Fibroblast of pulmonary artery (primary cell): Measurements from ENCODE around the gene NUP214.

Experiments
- DNase-seq: peaks from one replicate; pipeline ENCODE4 v3.0.0-alpha.2; 2010; ENCODE audit warnings: low read depth
- H3K4me3 ChIP-seq: replicated peaks from 2 replicates; pipeline ENCODE4 v1.5.1; 2011; ENCODE audit warnings: low read depth, mild to moderate bottlenecking, control low read depth, low read length, moderate library complexity
- TF ChIP-seq, protein P1 (sequence below): IDR thresholded peaks from 2 replicates; pipeline ENCODE4 v1.5.1; 2011; ENCODE audit warnings: mild to moderate bottlenecking, control low read depth, low read length, inconsistent platforms; ENCODE audit errors: missing control alignments

Gene NUP214

DNA sequence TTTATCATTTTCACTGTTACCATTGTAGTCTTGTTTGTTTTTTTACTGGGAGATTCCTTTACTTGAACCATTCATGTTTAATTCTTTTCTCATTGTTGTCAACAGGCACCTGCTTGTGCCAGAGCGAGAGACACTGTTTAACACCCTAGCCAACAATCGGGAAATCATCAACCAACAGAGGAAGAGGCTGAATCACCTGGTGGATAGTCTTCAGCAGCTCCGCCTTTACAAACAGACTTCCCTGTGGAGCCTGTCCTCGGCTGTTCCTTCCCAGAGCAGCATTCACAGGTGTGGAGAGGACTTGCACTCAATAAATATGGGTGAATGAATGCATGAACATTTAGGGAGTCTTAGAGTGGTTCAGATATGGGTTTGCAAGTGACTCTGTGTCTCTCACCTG, 37.5 kb downstream of the NUP214 start:
- H3K4me3 ChIP-seq = no peak overlapping the region
- DNase-seq = no peak
- TF ChIP-seq, protein P1, sequence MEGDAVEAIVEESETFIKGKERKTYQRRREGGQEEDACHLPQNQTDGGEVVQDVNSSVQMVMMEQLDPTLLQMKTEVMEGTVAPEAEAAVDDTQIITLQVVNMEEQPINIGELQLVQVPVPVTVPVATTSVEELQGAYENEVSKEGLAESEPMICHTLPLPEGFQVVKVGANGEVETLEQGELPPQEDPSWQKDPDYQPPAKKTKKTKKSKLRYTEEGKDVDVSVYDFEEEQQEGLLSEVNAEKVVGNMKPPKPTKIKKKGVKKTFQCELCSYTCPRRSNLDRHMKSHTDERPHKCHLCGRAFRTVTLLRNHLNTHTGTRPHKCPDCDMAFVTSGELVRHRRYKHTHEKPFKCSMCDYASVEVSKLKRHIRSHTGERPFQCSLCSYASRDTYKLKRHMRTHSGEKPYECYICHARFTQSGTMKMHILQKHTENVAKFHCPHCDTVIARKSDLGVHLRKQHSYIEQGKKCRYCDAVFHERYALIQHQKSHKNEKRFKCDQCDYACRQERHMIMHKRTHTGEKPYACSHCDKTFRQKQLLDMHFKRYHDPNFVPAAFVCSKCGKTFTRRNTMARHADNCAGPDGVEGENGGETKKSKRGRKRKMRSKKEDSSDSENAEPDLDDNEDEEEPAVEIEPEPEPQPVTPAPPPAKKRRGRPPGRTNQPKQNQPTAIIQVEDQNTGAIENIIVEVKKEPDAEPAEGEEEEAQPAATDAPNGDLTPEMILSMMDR = no peak

DNA sequence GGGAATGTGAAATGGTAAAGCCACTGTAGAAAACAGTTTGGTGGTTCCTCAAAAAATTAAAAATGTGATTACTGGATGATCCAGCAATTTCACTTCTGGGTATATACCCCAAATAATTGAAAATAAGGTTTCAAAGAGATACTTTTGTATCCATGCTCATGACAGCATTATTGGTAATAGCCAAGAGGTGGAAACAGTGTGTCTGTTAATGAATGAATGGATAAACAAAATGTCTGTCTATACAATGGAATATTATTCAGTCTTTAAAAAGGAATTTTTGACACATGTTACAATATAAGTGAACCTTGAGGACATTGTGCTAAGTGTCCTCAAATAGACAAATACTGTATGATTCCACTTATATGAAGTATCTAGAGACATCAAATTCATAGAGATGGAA, 40.1 kb downstream of the NUP214 start:
- no peak overlapping the region for H3K4me3 ChIP-seq
- TF ChIP-seq, protein P1 = no peak
- no peak for DNase-seq

DNA sequence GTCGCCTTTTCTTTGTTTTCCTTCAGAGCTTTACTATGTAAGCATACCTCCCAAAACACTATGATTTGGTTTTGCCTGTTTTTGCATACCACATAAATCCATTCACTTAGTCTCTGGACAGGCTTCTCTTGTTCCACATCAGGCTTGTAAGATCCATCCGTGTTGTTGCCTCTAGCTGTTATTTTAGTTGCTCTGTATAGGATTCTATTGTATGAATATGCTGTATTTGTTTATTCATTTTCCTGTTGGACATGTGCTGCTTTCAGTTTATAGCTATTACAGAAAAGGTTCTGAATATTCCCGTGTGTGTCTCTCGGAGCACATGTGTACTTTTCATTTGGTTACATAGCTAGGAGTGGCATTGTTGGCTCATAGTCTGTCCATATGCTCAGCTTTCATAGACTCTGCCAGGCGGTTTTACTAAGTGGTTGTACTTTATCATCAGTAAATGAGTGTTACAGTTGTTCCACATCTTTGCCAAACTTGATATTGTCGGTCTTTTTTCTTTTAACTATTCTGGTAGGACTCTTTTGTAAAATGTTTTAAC, 41.8 kb downstream of the NUP214 start:
- H3K4me3 ChIP-seq = no peak overlapping the region
- TF ChIP-seq, protein P1 = no peak
- DNase-seq = no peak

DNA sequence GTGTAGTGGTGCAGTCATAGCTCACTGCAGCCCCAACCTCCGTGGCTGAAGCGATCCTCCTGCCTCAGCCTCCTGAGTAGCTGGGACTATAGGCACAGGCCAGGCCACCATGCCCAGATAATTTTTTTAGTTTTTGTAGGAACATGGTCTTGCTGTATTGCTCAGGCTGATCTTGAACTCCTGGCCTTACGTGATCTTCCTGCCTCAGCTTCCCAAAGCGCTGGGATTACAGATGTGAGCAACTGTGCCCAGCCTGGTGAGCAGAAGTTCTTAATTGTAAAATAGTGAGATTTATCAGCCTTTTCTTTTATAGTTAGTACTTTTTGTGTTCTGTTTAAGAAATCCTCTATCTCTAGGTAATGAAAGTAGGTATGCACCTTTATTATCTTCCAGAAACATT, 42.5 kb downstream of the NUP214 start:
- H3K4me3 ChIP-seq = no peak overlapping the region
- TF ChIP-seq, protein P1 = no peak
- DNase-seq = no peak

DNA sequence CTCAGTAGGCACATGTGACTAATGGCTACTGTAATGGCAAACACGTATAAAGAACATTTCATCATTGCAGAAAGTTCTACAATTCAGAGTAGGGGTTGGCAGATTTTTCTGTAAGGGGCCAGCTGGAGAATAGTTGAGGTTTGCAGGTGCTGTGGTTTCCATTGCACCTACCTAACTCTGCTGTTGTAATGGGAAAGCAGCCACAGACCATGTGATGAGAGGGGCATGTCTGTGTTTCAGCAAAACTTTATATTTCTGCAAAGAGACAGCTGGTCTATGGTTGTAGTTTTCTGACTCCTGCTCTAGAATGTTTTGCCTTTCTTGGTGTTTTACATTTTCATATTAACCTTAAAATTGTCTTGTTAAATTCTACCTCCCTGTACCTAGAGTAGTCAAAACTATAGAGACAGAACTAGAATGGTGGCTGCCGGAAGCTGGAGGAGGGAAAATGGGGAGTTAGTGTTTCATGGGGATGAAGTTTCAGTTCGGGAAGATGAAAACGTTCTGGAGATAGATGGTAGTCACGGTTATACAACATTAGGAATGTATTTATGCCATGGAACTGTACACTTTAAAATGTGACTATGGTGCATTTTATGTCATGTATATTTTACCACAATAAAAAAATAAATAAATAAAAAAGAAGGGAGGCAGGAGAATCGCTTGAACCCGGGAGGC, 44.3 kb downstream of the NUP214 start:
- no peak overlapping the region for H3K4me3 ChIP-seq
- TF ChIP-seq, protein P1 = no peak
- no peak for DNase-seq

DNA sequence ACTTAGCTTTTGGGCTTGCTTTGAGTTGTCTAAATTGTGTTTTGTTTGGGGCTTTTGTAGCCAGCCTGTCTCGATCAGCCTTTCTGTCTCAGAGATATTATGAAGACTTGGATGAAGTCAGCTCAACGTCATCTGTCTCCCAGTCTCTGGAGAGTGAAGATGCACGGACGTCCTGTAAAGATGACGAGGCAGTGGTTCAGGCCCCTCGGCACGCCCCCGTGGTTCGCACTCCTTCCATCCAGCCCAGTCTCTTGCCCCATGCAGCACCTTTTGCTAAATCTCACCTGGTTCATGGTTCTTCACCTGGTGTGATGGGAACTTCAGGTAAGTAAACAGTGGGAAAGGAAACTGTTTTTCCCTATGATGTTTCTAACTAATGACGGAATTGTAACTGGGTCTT, 48.6 kb downstream of the NUP214 start:
- no peak overlapping the region for H3K4me3 ChIP-seq
- DNase-seq = no peak
- TF ChIP-seq, protein P1 = no peak

DNA sequence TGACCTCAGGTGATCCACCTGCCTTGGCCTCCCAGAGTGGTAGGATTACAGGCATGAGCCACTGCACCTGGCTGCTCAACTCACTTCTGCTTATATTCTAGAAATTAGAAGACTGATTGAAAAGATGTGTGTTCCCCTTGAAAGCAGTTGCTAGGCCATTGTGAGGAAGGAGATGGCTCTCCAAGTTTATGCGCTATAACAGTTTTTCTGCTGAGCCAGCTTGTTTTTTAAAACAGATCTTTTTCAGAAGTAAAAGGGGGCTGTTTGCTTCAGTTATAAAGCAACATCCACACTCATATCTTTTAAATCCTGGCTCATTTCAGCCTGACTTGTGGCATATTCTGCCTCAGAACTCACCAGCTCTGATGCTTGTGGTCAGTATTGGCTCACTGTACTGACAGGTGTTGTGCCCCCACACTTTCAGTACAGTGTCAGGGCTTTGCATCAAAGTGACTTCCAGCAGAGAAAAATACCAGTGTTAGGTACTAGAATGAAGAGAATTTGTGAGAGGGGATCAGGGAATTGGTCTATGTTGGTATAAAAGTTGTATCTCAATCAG, 49.4 kb downstream of the NUP214 start:
- TF ChIP-seq, protein P1 = no peak
- no peak for DNase-seq
- H3K4me3 ChIP-seq = no peak overlapping the region
